HG02884 (cell line): Measurements from ENCODE around the gene KPNA1.

Experiments used
- ATAC-seq: cut with Tn5 transposase; IDR thresholded peaks from one replicate; pipeline ENCODE4 v1.9.1; 2021; ENCODE audit warnings: mild to moderate bottlenecking, moderate library complexity; ENCODE audit not compliant: unreplicated experiment

The KPNA1 gene

DNA sequence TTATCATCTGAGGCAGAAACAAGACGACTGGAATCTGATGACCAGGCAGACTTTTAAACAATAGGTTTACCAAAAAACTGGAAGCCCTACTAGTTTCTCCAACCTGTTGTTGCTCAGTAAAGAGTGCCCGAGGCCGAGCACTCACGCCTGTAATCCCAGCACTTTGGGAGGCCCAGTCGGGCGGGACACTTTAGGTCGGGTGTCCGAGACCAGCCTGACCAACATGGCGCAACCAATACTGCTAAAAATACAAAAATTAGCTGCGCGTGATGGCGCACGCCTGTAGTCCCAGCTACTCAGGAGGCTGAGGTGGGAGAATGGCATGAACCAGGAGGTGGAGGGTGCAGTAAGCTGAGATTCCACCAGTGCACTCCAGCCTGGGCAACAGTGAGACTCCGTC lies 97.8 kb downstream of the KPNA1 start:
- ATAC-seq: no peak

GRCh38 chr3:122415762-122416654 lies 98.7 kb downstream of the KPNA1 start, which contains the start of gene WDR5B:
WDR5B (minus strand) TSS chr3:122416062; CDS start chr3:122415528, 534 bp downstream.
- ATAC-seq: peak; percentile 80

DNA sequence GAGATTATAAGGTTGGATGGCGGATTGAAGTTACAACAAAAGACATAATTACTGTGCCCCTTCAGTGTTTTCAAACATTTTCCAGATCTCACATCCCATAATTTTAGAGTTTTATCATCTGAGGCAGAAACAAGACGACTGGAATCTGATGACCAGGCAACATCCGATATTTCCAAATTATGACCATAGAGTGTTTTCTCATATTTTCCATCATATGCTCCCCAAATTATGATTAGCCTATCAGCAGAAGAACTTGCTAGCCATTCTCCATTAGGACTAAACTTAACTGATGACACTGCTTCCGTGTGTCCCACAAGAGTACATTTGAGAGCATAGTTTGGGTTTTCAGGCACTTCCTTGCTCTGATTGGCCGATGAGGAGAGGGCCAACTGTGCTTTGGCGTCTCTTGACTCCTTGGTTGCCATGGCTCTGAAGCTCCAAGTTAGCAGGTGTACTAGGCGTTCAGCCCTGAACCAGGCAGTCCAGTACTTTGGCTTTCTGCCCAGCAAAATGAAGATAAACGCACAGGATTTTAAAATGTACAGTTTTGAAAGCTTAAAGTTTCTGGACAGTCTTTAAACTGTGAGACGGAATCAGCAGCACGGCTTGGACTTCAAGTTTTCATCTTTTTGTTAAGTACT lies 99.5 kb downstream of the KPNA1 start:
- peak; percentile 50 for ATAC-seq

GRCh38 chr3:122414391-122414790 lies 100.3 kb downstream of the KPNA1 start:
- no peak for ATAC-seq

DNA sequence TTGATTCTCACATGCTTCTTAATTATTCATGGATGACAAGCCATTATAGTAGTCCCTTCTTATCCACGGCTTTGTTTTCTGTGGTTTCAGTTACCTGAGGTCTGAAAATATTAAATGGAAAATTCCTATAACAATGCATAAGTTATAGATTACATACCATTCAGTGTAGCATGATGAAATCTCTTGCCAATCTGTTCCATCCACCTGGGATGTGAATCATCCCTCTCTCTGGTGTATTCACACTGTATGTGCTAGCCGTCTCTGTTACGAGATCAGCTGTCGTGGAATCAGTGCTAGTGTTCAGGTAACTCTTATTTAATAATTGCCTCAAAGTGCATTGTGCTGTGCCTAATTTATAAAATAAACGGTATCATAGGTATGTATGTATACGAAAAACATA lies 104.1 kb downstream of the KPNA1 start:
- no peak for ATAC-seq

DNA sequence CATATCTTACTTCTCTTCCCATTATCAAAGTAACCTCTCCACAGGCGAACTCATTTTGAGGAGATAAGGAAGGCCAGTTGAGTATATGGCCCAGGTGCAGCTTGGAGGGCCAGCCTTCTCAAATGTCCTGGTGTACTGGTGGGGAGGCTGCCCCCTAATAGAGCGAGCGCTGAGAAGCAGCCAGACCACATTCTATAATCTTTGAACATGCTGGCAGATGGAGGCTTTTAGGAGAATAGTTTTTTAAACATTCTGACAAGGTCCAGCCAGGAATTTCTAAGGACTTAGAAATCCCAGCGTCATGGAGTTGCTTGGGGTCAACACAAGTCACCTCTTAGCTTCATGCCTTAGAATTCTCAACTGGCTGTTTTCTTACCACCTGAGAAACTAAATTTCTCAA lies 104.6 kb downstream of the KPNA1 start:
- no peak for ATAC-seq

- no peak for ATAC-seq
Measured at GRCh38 chr3:122409446-122409845, 105.3 kb downstream of the KPNA1 start.

GRCh38 chr3:122407946-122408345 lies 106.8 kb downstream of the KPNA1 start:
- no peak for ATAC-seq

GRCh38 chr3:122406198-122406597 lies 108.5 kb downstream of the KPNA1 start:
- no peak for ATAC-seq

- ATAC-seq: no peak
Measured at GRCh38 chr3:122405015-122405414, 109.7 kb downstream of the KPNA1 start.

DNA sequence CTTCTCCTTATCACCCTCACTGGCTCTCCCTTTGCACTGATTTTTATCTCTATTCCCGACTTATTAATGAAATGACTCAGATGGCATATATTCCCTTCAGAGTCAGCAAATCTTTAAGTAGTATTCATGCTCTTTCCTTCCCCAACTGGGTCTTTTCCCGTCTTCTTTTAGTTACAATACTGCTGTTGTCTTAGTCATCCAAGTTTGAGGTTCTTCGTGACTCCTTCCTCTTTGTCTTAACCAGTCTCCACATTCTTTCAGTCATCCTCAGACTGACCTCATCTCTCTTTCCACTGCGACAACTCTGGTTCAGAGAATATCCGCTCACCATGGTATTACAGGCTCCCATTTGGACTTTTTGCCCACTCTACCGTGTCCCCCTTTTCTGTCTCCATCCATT lies 111.2 kb downstream of the KPNA1 start:
- ATAC-seq: no peak

- ATAC-seq: no peak
Measured at GRCh38 chr3:122398920-122399319, 115.8 kb downstream of the KPNA1 start.

GRCh38 chr3:122397201-122397600 lies 117.5 kb downstream of the KPNA1 start:
- no peak for ATAC-seq

DNA sequence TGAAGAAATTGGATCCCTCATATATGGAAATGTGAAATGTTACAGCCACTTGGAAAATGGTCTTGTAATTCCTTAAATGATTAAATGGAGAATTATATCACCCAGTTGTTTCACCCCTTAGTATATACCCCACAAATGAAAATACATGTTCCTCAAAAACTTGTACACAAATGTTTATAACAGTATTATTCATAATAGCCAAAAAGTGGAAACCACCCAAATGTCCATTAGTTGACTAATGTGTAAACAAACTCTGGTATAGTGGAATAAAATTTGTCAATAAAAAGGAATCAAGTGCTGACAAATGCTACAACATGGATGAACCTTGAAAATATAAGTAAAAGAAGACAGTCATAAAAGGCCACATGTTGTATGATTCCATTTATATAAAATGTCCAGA lies 118.2 kb downstream of the KPNA1 start:
- ATAC-seq: no peak

GRCh38 chr3:122395582-122395981 lies 119.2 kb downstream of the KPNA1 start:
- no peak for ATAC-seq

GRCh38 chr3:122394173-122394572 lies 120.6 kb downstream of the KPNA1 start:
- no peak for ATAC-seq

GRCh38 chr3:122392868-122393844 lies 121.6 kb downstream of the KPNA1 start:
- no peak for ATAC-seq

DNA sequence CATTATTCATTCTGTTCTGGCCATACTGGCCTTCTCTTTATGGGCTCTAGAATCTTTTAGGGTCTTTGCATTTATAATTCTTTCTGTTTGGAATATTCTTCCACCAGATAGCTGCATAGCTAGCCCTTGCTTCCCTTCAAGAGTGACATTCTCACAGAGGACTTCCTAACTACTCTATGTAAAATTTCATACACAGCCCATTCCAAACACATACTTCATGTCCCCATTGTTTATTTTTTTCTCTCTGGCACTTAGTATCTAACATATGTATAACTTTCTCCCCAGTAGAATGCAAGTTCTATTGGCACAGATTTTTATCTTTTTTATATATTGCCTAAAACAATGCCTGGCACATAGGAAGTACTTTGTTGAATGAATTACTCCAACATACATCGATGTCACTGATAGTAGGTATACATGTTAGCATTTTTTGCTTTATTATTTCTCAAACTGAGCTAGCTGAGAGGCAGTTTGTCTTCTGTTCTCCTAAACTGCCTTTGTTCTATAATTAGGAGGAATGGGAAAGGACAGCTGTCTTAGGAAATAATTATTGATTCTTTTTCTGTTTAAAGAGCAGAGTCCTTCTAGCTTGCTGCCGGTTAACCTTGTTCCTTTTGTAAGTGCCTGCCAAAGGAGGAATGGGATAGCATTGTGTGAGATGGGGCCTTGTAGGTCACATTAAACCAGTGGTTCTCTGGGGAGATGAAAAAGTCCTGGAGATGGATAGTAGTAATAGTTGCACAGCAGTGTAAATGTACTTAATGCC lies 122.9 kb downstream of the KPNA1 start:
- no peak for ATAC-seq

DNA sequence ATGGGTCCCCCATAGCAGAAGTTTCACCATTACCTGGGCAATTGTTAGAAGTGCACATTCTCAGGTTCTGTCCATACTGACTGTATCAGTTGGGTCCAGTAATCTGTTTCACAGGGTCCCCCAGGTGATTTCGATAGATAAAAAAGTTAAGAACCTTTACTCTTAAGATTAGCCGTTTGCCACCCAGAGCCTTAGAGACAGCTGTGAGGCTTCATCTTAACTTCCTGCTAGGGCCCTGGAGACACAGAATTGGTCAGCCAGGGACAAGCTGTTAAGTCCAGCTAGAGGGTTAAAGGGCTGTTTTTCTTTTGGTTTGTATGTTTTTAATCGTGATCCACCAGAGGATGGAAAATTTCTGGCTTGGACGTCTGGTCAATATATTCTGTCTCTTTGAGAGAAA lies 124.1 kb downstream of the KPNA1 start:
- no peak for ATAC-seq

DNA sequence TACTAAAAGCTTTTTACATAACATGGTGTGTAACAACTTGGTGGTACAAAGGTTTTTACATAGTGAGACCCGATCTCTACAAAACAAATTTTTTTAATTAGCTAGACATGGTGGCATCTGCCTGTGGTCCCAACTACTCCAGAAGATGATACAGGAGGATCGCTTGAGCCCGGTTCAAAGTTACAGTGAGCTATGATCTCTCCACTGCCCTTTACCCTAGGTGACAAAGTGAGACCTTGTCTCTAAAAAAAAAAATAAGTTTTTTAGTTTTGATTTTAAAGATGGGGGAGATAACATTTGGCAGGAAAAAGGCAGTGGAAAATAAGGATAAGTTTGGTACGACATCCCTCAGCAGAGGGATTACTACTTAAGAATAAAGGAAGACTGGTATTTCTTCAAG lies 124.8 kb downstream of the KPNA1 start:
- ATAC-seq: no peak
